Esophagus muscularis mucosa (tissue), 4 donors: ENCODE data around the gene IRX3. TPM values are rescaled to one million over a fixed set of nuclear protein-coding genes. Genes with fewer than 3 reads are reported as not detected.

Source experiments
- DNase-seq: peaks from one replicate; pipeline ENCODE4 v3.0.0-alpha.2; 2017; ENCODE audit errors: extremely low spot score
- H3K27ac ChIP-seq, 4 donors: fragments of 200-600 bp; sonication (generic); replicated peaks in 1 of 4; 1 replicate in 3 of 4; 2 replicates in 1 of 4; pipeline ENCODE4 v1.5.1; 2016 to 2019; ENCODE audit warnings: mild to moderate bottlenecking in 1 of 4
- H3K27me3 ChIP-seq, 4 donors: fragments of 200-600 bp; sonication (generic); one replicate each; pipeline versions ENCODE4 v1.5.1 to v1.6.0; 2016 to 2019
- H3K36me3 ChIP-seq, 4 donors: fragments of 200-600 bp; sonication (generic); one replicate each; pipeline ENCODE4 v1.5.1; 2016 to 2019
- H3K4me1 ChIP-seq, 4 donors: fragments of 200-600 bp; sonication (generic); one replicate each; pipeline ENCODE4 v1.5.1; 2016 to 2019
- H3K4me3 ChIP-seq, 4 donors: fragments of 200-600 bp; sonication (generic); 1 replicate in 2 of 4; 2 replicates in 2 of 4; pipeline ENCODE4 v1.5.1; 2016 to 2019; ENCODE audit warnings: mild to moderate bottlenecking in 4 of 4, moderate library complexity in 1 of 4
- H3K9me3 ChIP-seq, 4 donors: fragments of 200-600 bp; sonication (generic); 1 replicate in 3 of 4; 2 replicates in 1 of 4; pipeline ENCODE4 v1.5.1; 2016 to 2019
- EP300 ChIP-seq: sonication (generic); formaldehyde crosslinking; IDR thresholded peaks from one replicate; pipeline ENCODE4 v1.6.1; 2017; ENCODE audit warnings: antibody characterized with exemption
- POLR2A ChIP-seq: fragments of 450-650 bp; IDR thresholded peaks from one replicate; pipeline ENCODE4 v1.6.1; 2017; ENCODE audit warnings: antibody characterized with exemption, moderate library complexity, mild to moderate bottlenecking, low read depth
- POLR2AphosphoS5 ChIP-seq, 2 donors: sonication (generic); formaldehyde crosslinking; IDR thresholded peaks; one replicate each; pipeline ENCODE4 v1.6.1; 2017; ENCODE audit warnings: antibody characterized with exemption in 2 of 2
- WGBS: methylation state at CpG from one replicate; pipeline ENCODE4 v1.1.5; 2018; 5-methylcytosine and 5-hydroxymethylcytosine counted together
- intact Hi-C: fragments of 100-400 bp; cut with DNase I; formaldehyde crosslinking; loops from one replicate; pipeline ENCODE4 v1.15.1; 2023
- total RNA-seq, 4 donors: library from RNA; depleted of rRNA; stranded (reverse); fragments of >200 nt; gene quantifications; one replicate each; pipeline versions ENCODE4 v1.1.0 to v1.2.1, GENCODE V29; 2016
- TF ChIP-seq, protein P1 (sequence below), 3 experiments: fragments of 200-600 bp in 2 of 3; fragments of 450-650 bp in 1 of 3; sonication (generic) in 2 of 3; IDR thresholded peaks; one replicate each; pipeline ENCODE4 v1.5.1; 2017 to 2019; ENCODE audit warnings: antibody characterized with exemption in 3 of 3, mild to moderate bottlenecking in 2 of 3, moderate library complexity in 1 of 3

Gene IRX3
- total RNA-seq, 4 donors from 2014 or later, result 0.39 to 1.7 (median 1.1) TPM

DNA sequence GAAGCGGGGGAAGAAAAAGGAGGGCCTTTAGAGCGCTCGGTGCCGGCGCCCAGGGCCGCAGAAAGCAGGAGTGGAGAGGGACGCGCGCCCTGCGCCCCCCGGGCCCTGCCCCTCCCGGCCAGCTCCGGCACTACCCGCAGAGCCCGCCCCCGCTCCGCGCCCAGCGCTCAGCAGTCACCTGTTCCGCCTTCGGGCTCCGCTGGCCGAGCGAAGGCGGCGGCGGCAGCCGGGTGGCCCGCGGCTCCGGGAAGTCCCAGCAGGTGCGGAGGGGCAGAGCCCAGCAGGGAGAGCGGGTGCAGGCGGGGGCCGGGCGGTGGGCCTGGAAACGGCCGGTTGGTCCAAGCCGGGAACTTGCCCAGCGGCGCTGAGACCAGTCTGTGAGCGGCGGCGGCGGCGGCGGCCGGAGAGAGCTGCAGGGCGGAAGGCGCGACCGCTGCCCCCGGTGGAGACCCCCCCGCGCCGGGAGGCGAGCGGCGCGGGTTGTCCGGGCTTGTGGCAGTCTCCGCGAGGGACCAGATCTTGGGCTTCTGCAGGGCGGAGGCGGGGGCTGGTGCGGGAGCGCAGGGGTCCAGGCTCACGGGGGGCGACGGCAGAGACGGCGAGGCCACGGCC, 2.2 kb downstream of the IRX3 start:
- no peak for TF ChIP-seq POLR2AphosphoS5 (IDR thresholded peaks at IDR 0.05)
- TF ChIP-seq POLR2A, result no peak
- Histone ChIP-seq H3K9me3 (no peaks in the 10 kb centered on the region), H3K27me3 (peaks cover 13 to 92% (median 72%) of the 10 kb centered on the region in 4 donors), H3K27ac (no peak overlapping the region), H3K4me3 (peak overlapping the region; percentile 53 to 65 (median 56)), H3K4me1 (peaks cover 27 to 75% (median 68%) of the 10 kb centered on the region in 4 donors), H3K36me3 (no peaks in the 10 kb centered on the region)
- intact Hi-C loops, result loop anchor here (10.0 kb wide), 2 partner anchors 510 to 650 kb away; partner anchors contain the start of gene IRX5
- DNase-seq, result no peak
- WGBS, result no CpG with 5 or more reads among the region's 73 CpGs

DNA sequence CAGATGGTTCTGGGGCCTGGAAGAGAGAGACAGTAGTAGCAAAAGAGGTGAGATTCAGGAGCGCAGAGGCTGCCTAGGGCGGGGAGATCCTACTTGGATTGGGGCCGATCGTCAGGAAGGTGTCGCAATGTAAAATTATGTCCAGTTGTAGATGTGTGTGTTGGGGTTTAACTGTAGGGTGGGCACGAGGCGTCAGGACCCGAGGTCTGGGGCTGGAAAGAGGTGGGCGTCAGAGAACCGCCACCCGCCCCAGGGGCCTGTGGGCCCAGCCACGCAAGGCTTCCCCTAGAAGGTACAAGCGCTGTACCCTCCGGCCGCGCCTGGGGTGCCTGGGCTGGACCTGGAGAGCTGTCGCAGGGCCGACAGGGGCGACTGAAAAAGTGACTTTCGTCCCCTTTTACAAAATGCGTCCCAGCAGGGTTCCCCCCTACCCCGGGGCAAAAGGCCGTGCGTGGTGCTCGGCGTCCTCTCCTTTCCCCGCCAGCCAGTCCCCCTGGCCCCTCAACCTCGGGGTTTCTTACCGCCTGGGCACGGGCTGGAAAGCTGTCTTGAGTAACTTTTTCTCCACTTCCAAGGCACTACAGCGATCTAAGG, 2.8 kb downstream of the IRX3 start:
- DNase-seq, result no peak
- Histone ChIP-seq H3K4me3 (peak overlapping the region; percentile 53 to 65 (median 56)), H3K27ac (no peak overlapping the region), H3K36me3 (no peaks in the 10 kb centered on the region), H3K27me3 (peaks cover 8 to 86% (median 66%) of the 10 kb centered on the region in 4 donors), H3K9me3 (no peaks in the 10 kb centered on the region), H3K4me1 (peaks cover 27 to 69% (median 66%) of the 10 kb centered on the region in 4 donors)
- intact Hi-C loops, result loop anchor here (10.0 kb wide), 2 partner anchors 509 to 651 kb away; partner anchors contain the start of gene IRX5
- 19% methylated on average over 9 of the region's 31 CpGs for WGBS
- TF ChIP-seq, protein P1, sequence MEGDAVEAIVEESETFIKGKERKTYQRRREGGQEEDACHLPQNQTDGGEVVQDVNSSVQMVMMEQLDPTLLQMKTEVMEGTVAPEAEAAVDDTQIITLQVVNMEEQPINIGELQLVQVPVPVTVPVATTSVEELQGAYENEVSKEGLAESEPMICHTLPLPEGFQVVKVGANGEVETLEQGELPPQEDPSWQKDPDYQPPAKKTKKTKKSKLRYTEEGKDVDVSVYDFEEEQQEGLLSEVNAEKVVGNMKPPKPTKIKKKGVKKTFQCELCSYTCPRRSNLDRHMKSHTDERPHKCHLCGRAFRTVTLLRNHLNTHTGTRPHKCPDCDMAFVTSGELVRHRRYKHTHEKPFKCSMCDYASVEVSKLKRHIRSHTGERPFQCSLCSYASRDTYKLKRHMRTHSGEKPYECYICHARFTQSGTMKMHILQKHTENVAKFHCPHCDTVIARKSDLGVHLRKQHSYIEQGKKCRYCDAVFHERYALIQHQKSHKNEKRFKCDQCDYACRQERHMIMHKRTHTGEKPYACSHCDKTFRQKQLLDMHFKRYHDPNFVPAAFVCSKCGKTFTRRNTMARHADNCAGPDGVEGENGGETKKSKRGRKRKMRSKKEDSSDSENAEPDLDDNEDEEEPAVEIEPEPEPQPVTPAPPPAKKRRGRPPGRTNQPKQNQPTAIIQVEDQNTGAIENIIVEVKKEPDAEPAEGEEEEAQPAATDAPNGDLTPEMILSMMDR (IDR thresholded peaks at IDR 0.05), result no peak
- TF ChIP-seq POLR2A (no peak), EP300 (no peak), POLR2AphosphoS5 (IDR thresholded peaks at IDR 0.05) (no peak)

DNA sequence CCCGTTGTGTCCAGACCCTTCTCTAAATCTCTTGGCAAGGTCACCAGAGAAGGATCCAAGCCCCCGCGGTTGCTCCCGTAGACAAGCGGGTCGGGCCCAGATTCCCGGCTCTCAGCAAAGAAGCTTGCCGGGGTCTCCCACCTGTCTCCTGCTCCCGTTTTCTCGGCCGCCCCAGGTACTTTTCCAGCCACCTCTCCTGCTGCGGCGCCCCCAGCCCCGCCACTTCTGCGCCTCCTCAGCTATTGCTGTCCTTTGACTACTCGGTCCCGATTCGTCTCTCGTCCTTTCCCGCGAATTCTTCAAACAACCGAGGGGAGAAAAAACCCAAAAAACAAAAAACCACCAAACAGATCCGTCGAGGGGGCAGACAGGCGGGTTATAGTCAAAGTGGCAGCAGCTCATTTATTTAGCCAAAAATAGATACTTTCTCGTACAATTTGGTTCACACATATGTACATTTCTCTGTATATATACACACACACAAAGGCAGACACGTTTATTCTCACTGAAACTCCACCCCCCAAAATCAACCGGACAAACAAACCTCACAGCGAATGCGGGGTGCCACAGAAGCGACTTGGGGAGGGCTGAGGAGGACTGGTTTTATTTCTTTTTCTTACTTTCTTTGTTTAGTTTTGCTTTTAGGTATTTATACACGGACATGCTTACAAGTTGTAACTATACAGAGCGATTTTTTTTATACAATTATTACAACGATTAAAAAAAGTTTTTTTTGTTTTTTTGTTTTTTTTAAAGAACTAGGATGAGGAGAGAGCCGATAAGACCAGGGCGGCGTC, 3.5 kb downstream of the IRX3 start:
- no peak overlapping the region for H3K4me3 ChIP-seq
- no peak for TF ChIP-seq POLR2A
- no peak for TF ChIP-seq POLR2AphosphoS5 (IDR thresholded peaks at IDR 0.05)
- no peak for TF ChIP-seq EP300
- TF ChIP-seq, protein P1 (IDR thresholded peaks at IDR 0.05), result no peak
- H3K9me3 ChIP-seq, result no peaks in the 10 kb centered on the region
- peaks cover 8 to 80% (median 60%) of the 10 kb centered on the region in 4 donors for H3K27me3 ChIP-seq
- H3K4me1 ChIP-seq, result peaks cover 27 to 66% (median 63%) of the 10 kb centered on the region in 4 donors
- H3K27ac ChIP-seq, result no peak overlapping the region
- no peak for DNase-seq
- intact Hi-C loops, result loop anchor here (10.0 kb wide), 2 partner anchors 508 to 652 kb away; partner anchors contain the start of gene IRX5
- no peaks in the 10 kb centered on the region for H3K36me3 ChIP-seq
- 21% methylated on average over 36 of the region's 37 CpGs for WGBS

DNA sequence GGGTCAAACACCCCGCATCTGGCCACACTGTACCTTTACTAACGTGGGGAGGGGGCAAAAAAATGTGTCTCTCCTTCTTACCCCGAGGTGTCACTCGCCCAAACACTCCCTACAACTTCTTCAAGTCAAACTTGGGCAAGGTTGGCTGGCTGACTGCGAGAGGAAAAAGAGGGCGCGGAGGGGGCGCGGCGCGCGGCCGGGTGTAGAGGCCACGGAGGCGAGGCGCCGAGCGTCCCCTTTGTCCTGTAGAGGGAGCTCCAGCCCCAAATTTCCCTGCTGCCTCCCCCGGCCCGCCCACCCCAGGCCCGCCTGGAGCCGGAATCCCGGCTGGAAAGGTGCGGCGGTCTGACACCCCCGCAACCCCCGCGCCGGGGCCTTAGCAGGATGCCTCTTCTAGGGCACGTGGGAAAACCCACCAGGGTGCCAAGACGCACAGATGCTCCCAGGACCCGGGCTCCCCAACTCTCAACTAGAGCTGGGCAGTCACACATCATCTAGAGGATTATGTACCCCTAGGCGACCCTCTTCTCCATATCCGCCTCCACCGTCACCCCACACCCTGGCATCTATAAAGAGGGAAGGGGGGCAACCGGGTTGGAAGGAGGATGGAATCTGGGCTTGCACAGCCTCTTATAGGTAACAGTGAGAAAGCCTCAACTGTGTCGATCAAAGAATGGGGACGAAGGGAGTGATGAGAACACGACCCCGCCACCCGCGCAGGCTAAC, 4.2 kb downstream of the IRX3 start:
- no peaks in the 10 kb centered on the region for H3K36me3 ChIP-seq
- no peak for DNase-seq
- TF ChIP-seq POLR2AphosphoS5 (IDR thresholded peaks at IDR 0.05), result no peak
- TF ChIP-seq, protein P1 (IDR thresholded peaks at IDR 0.05), result peak; percentile 17 to 61 (median 48)
- no peak for TF ChIP-seq POLR2A
- no peak overlapping the region for H3K27ac ChIP-seq
- H3K9me3 ChIP-seq, result no peaks in the 10 kb centered on the region
- 19% methylated on average over 23 of the region's 42 CpGs for WGBS
- peak overlapping the region in 2 of 4 donors; percentile 2 to 18 for H3K4me3 ChIP-seq
- H3K27me3 ChIP-seq, result peaks cover 8 to 72% (median 52%) of the 10 kb centered on the region in 4 donors
- H3K4me1 ChIP-seq, result peaks cover 21 to 59% (median 55%) of the 10 kb centered on the region in 4 donors
- intact Hi-C loops, result loop anchor here (10.0 kb wide), 2 partner anchors 508 to 652 kb away; partner anchors contain the start of gene IRX5
